Esophagus muscularis mucosa (tissue), 4 donors: ENCODE data around the gene ATG3. TPM values are rescaled to one million over a fixed set of nuclear protein-coding genes. Genes with fewer than 3 reads are reported as not detected.
A peak's percentile ranks its signal among the peaks of the same experiment; 100 is the strongest.

Source experiments
- DNase-seq: peaks from one replicate; pipeline ENCODE4 v3.0.0-alpha.2; 2017; ENCODE audit errors: extremely low spot score
- H3K27ac ChIP-seq, 4 donors: fragments of 200-600 bp; sonication (generic); replicated peaks in 1 of 4; 1 replicate in 3 of 4; 2 replicates in 1 of 4; pipeline ENCODE4 v1.5.1; 2016 to 2019; ENCODE audit warnings: mild to moderate bottlenecking in 1 of 4
- H3K27me3 ChIP-seq, 4 donors: fragments of 200-600 bp; sonication (generic); one replicate each; pipeline versions ENCODE4 v1.5.1 to v1.6.0; 2016 to 2019
- H3K36me3 ChIP-seq, 4 donors: fragments of 200-600 bp; sonication (generic); one replicate each; pipeline ENCODE4 v1.5.1; 2016 to 2019
- H3K4me1 ChIP-seq, 4 donors: fragments of 200-600 bp; sonication (generic); one replicate each; pipeline ENCODE4 v1.5.1; 2016 to 2019
- H3K4me3 ChIP-seq, 4 donors: fragments of 200-600 bp; sonication (generic); 1 replicate in 2 of 4; 2 replicates in 2 of 4; pipeline ENCODE4 v1.5.1; 2016 to 2019; ENCODE audit warnings: mild to moderate bottlenecking in 4 of 4, moderate library complexity in 1 of 4
- H3K9me3 ChIP-seq, 4 donors: fragments of 200-600 bp; sonication (generic); 1 replicate in 3 of 4; 2 replicates in 1 of 4; pipeline ENCODE4 v1.5.1; 2016 to 2019
- CTCF ChIP-seq, 3 experiments: fragments of 200-600 bp in 2 of 3; fragments of 450-650 bp in 1 of 3; sonication (generic) in 2 of 3; IDR thresholded peaks; one replicate each; pipeline ENCODE4 v1.5.1; 2017 to 2019; ENCODE audit warnings: antibody characterized with exemption in 3 of 3, mild to moderate bottlenecking in 2 of 3, moderate library complexity in 1 of 3
- EP300 ChIP-seq: sonication (generic); formaldehyde crosslinking; IDR thresholded peaks from one replicate; pipeline ENCODE4 v1.6.1; 2017; ENCODE audit warnings: antibody characterized with exemption
- POLR2A ChIP-seq: fragments of 450-650 bp; IDR thresholded peaks from one replicate; pipeline ENCODE4 v1.6.1; 2017; ENCODE audit warnings: antibody characterized with exemption, moderate library complexity, mild to moderate bottlenecking, low read depth
- POLR2AphosphoS5 ChIP-seq, 2 donors: sonication (generic); formaldehyde crosslinking; IDR thresholded peaks; one replicate each; pipeline ENCODE4 v1.6.1; 2017; ENCODE audit warnings: antibody characterized with exemption in 2 of 2
- WGBS: methylation state at CpG from one replicate; pipeline ENCODE4 v1.1.5; 2018; 5-methylcytosine and 5-hydroxymethylcytosine counted together
- intact Hi-C: fragments of 100-400 bp; cut with DNase I; formaldehyde crosslinking; loops from one replicate; pipeline ENCODE4 v1.15.1; 2023
- total RNA-seq, 4 donors: library from RNA; depleted of rRNA; stranded (reverse); fragments of >200 nt; gene quantifications; one replicate each; pipeline versions ENCODE4 v1.1.0 to v1.2.1, GENCODE V29; 2016

Gene ATG3
- total RNA-seq, 4 donors from 2014 or later = 41.3 to 60.3 (median 57.2) TPM

- Histone ChIP-seq H3K4me3 (no peak overlapping the region), H3K4me1 (peaks cover 0 to 14% (median 6%) of the 10 kb centered on the region in 4 donors), H3K27me3 (no peaks in the 10 kb centered on the region), H3K9me3 (no peaks in the 10 kb centered on the region), H3K27ac (no peak overlapping the region), H3K36me3 (peaks cover 0 to 76% (median 45%) of the 10 kb centered on the region in 4 donors)
- DNase-seq = no peak
- no peak for TF ChIP-seq CTCF (IDR thresholded peaks at IDR 0.05)
- no peak for TF ChIP-seq POLR2AphosphoS5 (IDR thresholded peaks at IDR 0.05)
- no peak for TF ChIP-seq EP300
- no peak for TF ChIP-seq POLR2A
- WGBS = 74% methylated on average over 3 of the region's 3 CpGs
- intact Hi-C loops = loop anchor here (5.0 to 10.0 kb wide), 3 partner anchors 49 to 234 kb away; no protein-coding TSS in a partner anchor
Measured at GRCh38 chr3:112583105-112583504, 21.3 kb upstream of the ATG3 start.

- no peak for DNase-seq
- Histone ChIP-seq H3K27ac (no peak overlapping the region), H3K9me3 (no peaks in the 10 kb centered on the region), H3K27me3 (no peaks in the 10 kb centered on the region), H3K4me3 (no peak overlapping the region), H3K36me3 (peaks cover 0 to 75% (median 43%) of the 10 kb centered on the region in 4 donors), H3K4me1 (peaks cover 0 to 14% (median 6%) of the 10 kb centered on the region in 4 donors)
- intact Hi-C loops = loop anchor here (5.0 to 10.0 kb wide), 3 partner anchors 50 to 235 kb away; no protein-coding TSS in a partner anchor
- TF ChIP-seq EP300 = no peak
- peak; percentile 48 to 65 (median 54) for TF ChIP-seq CTCF (IDR thresholded peaks at IDR 0.05)
- 68% methylated on average over 2 of the region's 2 CpGs for WGBS
Measured at GRCh38 chr3:112582244-112582874, 20.6 kb upstream of the ATG3 start.

GRCh38 chr3:112579697-112580096 is 17.9 kb upstream of the ATG3 start:
- Histone ChIP-seq H3K9me3 (no peaks in the 10 kb centered on the region), H3K36me3 (peaks cover 0 to 71% (median 32%) of the 10 kb centered on the region in 4 donors), H3K27me3 (no peaks in the 10 kb centered on the region), H3K27ac (no peak overlapping the region), H3K4me3 (no peak overlapping the region), H3K4me1 (peaks cover 0 to 10% (median 3%) of the 10 kb centered on the region in 4 donors)
- 45% methylated on average over 3 of the region's 3 CpGs for WGBS
- intact Hi-C loops = loop anchor here (2.0 to 10.0 kb wide), 4 partner anchors 53 to 401 kb away; no protein-coding TSS in a partner anchor
- TF ChIP-seq POLR2AphosphoS5 (IDR thresholded peaks at IDR 0.05) (no peak), POLR2A (no peak), EP300 (no peak), CTCF (IDR thresholded peaks at IDR 0.05) (no peak)
- no peak for DNase-seq

- no peaks in the 10 kb centered on the region for H3K27me3 ChIP-seq
- H3K27ac ChIP-seq = no peak overlapping the region
- H3K9me3 ChIP-seq = no peaks in the 10 kb centered on the region
- intact Hi-C loops = no loop called here
- WGBS = 76% methylated on average over 3 of the region's 3 CpGs
- no peak for DNase-seq
- no peak overlapping the region for H3K4me3 ChIP-seq
- peaks cover 0 to 10% (median 3%) of the 10 kb centered on the region in 4 donors for H3K4me1 ChIP-seq
- peaks cover 0 to 71% (median 32%) of the 10 kb centered on the region in 4 donors for H3K36me3 ChIP-seq
- TF ChIP-seq CTCF (IDR thresholded peaks at IDR 0.05) (no peak), EP300 (no peak), POLR2AphosphoS5 (IDR thresholded peaks at IDR 0.05) (no peak)
Measured at GRCh38 chr3:112579232-112579631, 17.5 kb upstream of the ATG3 start.

- no peaks in the 10 kb centered on the region for H3K9me3 ChIP-seq
- peaks cover 0 to 11% (median 4%) of the 10 kb centered on the region in 4 donors for H3K4me1 ChIP-seq
- no peak overlapping the region for H3K27ac ChIP-seq
- H3K4me3 ChIP-seq = no peak overlapping the region
- TF ChIP-seq POLR2A = no peak
- TF ChIP-seq EP300 = no peak
- TF ChIP-seq POLR2AphosphoS5 (IDR thresholded peaks at IDR 0.05) = no peak
- no peak for TF ChIP-seq CTCF (IDR thresholded peaks at IDR 0.05)
- DNase-seq = no peak
- intact Hi-C loops = no loop called here
- WGBS = 85% methylated on average over 1 of the region's 1 CpG
- no peaks in the 10 kb centered on the region for H3K27me3 ChIP-seq
- peaks cover 14 to 77% (median 43%) of the 10 kb centered on the region in 4 donors for H3K36me3 ChIP-seq
Measured at GRCh38 chr3:112572701-112573100, 10.9 kb upstream of the ATG3 start.
